ENCODE data around the gene MAPK11.

Gene MAPK11

GRCh38 chr22:50307890-50308596 is 37.9 kb upstream of the MAPK11 start:
- ATAC-seq = no peak

GRCh38 chr22:50306753-50307749 is 36.9 kb upstream of the MAPK11 start, which contains the start of gene PLXNB2:
Gene PLXNB2 (minus strand): TSS chr22:50307646. CDS start chr22:50290584, 17,062 bp downstream.
- peak; percentile 19 to 21 for ATAC-seq

DNA sequence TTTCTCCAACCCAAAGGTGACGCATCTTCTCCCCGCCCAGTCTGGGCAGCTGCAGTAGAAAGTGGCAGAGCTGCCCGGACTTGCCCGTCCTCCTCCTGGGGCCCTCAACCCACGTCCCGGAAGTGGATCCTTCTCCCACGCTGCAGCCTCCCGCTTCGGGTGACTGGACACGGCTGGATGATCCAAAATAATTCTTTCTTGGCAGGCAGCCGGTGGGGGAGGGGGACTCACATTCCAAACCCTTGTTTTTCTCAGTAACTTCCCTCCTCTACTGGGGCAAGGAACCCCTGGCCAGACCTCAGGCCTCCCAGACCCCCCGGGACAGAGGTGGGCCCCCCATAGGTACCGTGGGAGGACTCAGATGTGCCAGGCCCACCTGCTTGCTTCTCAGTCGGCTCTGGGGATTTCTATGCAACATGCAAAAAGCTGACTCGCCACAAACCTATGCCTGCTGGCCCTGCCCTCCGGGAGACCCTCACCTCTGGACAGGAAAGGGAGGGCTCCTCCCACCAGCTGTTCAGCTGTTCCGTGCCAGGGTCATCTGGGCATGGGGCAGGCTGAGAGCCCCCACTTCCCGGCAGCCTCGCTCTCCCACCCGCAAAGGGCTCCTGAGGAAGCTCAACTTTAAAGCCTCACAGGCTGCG is 35.9 kb upstream of the MAPK11 start:
- no peak for ATAC-seq

DNA sequence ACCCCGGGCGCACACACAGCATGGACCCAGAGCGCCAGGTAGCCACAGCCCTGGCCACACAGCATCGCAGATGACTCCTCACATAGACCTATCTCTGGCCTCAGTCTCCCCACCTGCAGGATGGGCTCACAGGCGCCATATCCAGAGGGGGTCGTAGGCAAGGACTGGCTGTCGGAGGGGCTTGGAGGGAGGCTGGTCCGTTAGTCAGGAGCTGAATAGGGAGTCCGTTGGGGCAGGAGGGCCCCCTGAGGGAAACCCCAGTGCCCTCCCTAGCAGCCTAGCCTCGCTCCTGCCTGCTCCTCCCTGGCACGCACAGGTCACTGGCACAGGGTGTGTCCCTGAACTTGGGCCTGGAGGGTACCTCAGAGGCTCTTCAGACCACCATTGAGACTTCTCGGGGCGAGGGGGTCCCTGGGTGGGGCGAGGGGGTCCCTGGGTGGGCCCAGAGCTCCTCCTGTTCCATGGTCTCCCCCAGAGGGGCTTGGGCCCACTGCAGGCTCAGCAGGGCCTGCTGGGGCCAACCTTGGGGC is 35.3 kb upstream of the MAPK11 start:
- no peak for ATAC-seq

DNA sequence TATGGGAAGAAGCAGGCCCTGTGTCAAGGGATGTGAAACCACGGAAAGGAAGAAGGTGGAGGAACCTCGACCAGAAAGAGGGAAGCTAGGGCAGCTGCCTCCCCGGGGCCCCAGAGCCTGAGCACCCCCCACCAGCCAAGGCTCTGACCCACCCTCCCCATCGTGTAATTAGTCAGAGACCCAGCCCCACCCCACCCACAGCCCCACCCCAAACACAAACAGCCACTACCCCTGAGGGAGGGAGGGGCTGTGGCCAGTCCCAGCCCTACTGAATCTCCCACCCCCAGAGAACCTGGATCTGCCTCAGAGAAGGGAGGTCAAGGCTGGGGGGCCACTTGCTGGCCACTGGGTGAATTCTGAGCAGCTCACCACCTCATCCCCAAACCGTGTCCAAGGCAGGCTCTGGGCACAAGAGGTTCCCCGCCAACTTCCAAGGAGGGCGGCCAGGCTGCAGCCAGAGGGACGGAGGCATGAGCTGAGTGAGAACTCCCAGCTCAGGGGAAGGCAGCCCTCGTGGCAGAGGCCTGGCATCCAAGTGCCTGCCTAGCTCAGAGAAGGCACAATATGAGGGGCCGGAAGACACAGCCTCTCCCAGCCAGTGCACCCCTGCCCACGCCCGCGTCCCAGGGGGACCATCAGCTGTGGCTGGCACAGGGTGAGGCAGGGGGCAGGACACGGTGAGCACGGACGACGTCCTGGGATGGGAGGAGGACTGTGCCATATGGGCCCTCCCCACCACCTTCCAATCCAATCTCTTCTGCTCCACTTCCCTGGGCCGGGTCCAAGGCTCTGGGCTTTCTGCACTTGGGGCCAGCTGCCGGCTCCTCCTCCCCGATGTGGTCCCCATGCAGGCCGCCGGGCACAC is 34.6 kb upstream of the MAPK11 start:
- ATAC-seq = no peak

- ATAC-seq = no peak
Observed at GRCh38 chr22:50303848-50304527, 33.8 kb upstream of the MAPK11 start.

GRCh38 chr22:50303515-50303847 is 33.3 kb upstream of the MAPK11 start:
- ATAC-seq = no peak

DNA sequence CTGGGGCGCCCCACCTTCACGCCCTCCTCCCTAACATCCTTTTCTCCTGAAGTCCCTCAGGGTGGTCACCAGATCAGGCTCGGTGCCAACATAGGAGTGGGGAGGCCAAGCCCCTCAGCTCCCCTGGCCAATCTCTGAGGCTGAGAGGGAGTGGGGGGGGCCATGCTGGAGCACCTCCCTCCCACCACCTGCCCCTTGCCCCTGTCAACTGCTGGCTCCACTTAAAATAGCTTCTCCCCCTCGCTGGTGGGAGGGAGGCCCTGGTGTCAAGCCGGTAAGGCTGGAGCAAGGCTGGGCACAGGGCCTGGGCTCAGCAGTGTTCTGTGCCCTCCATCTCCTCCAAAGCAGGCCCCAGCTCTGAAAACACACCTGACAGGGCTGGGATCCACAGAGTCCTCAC is 32.4 kb upstream of the MAPK11 start:
- ATAC-seq = no peak

DNA sequence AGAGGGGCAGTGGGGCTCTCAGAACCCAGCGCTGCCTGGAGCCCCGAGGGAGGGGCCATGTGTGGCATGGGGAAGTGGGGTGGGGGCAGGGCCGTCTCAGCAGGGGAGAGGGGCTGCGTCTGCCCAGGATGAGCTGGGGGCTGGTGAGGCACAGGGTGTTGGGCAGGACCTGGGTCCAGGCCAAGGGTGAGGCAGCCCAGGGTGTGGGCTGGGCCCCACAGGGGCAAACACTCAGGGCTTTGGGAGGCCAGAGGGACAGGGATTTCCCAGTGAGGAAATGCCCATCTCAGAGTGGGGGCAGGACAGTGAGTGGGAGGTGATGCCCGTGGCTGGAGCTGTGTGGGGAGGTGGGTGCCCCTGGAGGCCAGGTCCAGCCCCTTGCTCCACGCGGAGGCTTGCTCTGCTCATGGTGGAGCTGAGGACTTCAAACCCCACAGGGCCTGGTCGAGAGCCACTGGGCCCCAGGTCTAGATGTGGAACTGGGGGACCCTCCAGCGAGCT is 31.9 kb upstream of the MAPK11 start:
- ATAC-seq = no peak

GRCh38 chr22:50301581-50301991 is 31.4 kb upstream of the MAPK11 start:
- ATAC-seq = no peak

- no peak for ATAC-seq
Observed at GRCh38 chr22:50300620-50301257, 30.6 kb upstream of the MAPK11 start.

DNA sequence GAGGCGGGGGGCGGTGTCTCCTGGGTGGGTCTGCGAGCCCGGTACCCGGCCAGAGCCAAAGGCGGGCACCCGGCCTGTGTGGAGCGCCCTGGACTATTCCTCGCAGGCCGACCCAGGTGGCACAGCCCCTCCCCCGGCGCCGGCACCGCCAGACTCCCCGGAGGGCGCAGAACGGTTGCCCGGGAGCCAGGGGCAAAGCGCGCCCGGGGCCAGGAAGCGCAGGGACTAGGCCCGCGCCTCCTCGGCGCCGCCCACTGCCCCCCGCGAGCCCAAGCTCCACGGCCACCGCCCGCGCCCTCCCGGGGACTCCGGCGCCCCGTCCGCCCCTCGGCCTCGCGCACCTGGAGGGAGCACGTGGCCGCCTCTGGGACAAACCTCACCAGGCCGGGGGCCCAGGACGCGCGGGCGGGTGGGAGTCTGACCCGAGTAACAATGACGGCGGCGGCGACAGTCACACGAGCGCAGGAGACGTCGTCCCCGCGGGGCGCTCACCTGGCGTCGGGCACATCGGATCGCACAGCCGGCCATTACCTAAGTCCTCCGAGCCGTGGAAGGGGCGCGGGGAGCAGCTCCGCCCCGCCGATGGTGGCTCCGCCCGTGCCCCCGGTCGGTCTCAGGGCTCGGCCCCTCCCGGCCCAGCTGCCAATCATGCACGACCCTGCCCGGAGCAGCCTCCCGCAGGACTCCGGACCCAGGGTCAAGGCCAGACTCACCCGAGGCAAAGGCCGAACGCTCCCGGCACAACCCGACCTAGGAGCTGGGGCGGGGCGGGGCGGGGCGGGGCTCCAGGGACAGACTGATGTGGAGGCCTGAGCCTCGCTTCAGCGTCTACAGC is 29.8 kb upstream of the MAPK11 start:
- no peak for ATAC-seq

GRCh38 chr22:50298937-50299784 is 29.0 kb upstream of the MAPK11 start:
- ATAC-seq = no peak

- no peak for ATAC-seq
Observed at GRCh38 chr22:50298266-50298637, 28.1 kb upstream of the MAPK11 start.

GRCh38 chr22:50297510-50298265 is 27.5 kb upstream of the MAPK11 start:
- ATAC-seq = no peak

GRCh38 chr22:50296658-50297490 is 26.7 kb upstream of the MAPK11 start:
- ATAC-seq = no peak

DNA sequence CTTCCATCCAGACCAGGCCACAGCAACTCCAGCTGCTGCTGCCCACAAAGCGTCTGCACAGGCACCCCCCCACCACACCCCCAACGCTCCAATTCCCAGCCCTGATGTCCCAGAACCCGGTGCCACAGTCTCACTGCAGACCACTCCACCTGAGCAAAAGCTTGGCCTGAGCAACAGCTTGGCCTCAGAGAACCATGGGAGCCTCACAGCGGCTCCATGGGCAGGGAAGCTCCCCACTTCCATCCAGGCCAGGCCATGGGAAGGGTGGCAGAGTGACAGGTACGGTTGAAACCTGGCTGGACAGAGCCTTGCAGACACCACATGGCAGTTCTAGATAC is 24.1 kb upstream of the MAPK11 start:
- no peak for ATAC-seq

Measured in activated CD4-positive, CD25-positive, alpha-beta regulatory T cell treated with anti-CD3 and anti-CD28 coated beads, Interleukin-2, amount 50 U/mL, for 24 hours (primary cell).